Keratinocyte (primary cell): ENCODE results near the gene DYDC1. TPM values are rescaled to one million over a fixed set of nuclear protein-coding genes. Genes with fewer than 3 reads are reported as not detected.

Source experiments
- DNase-seq: peaks from one replicate; pipeline ENCODE4 v3.0.0-alpha.2; 2011; ENCODE audit warnings: low read depth, missing footprints, low spot score
- FAIRE-seq: peaks from 2 replicates; lab custom pipeline; 2011; peaks lifted over from hg19 to GRCh38; lab: Jason Lieb, UNC
- H2AFZ ChIP-seq: 2 replicates; pipeline ENCODE4 v1.6.0; 2012; ENCODE audit warnings: low read length, control low read depth, inconsistent platforms; ENCODE audit not compliant: control insufficient read depth
- H3K27ac ChIP-seq: 2 replicates; pipeline ENCODE4 v1.5.1; 2011; ENCODE audit warnings: low read length; ENCODE audit not compliant: control insufficient read depth, insufficient read depth
- H3K27me3 ChIP-seq: 3 replicates; pipeline ENCODE4 v1.6.0; 2011; ENCODE audit warnings: low read length; ENCODE audit not compliant: control insufficient read depth, insufficient read depth; ENCODE audit errors: extremely low read depth
- H3K36me3 ChIP-seq, 2 experiments: 2 replicates in 1 of 2; 3 replicates in 1 of 2; pipeline ENCODE4 v1.5.1; 2011; ENCODE audit warnings: low read length in 2 of 2, mild to moderate bottlenecking in 1 of 2; ENCODE audit not compliant: control insufficient read depth in 2 of 2, insufficient read depth in 2 of 2; ENCODE audit errors: extremely low read depth in 1 of 2
- H3K4me1 ChIP-seq: 3 replicates; pipeline ENCODE4 v1.5.1; 2011; ENCODE audit warnings: low read length; ENCODE audit not compliant: control insufficient read depth, insufficient read depth; ENCODE audit errors: extremely low read depth
- H3K4me2 ChIP-seq: 3 replicates; pipeline ENCODE4 v1.6.0; 2011; ENCODE audit warnings: low read depth, low read length; ENCODE audit not compliant: control insufficient read depth, insufficient read depth; ENCODE audit errors: extremely low read depth
- H3K4me3 ChIP-seq, 3 experiments: fragments of 200-600 bp in 1 of 3; sonication (generic) in 1 of 3; 2 replicates in 2 of 3; 3 replicates in 1 of 3; pipeline ENCODE4 v1.5.1; 2011 to 2016; ENCODE audit warnings: low read length in 3 of 3, mild to moderate bottlenecking in 3 of 3, control low read depth in 2 of 3, inconsistent platforms in 1 of 3, low read depth in 1 of 3, mixed read lengths in 1 of 3, mixed run types in 1 of 3, moderate library complexity in 1 of 3; ENCODE audit not compliant: control insufficient read depth in 2 of 3, insufficient read depth in 2 of 3; ENCODE audit errors: extremely low read depth in 1 of 3
- H3K79me2 ChIP-seq: 2 replicates; pipeline ENCODE4 v1.6.0; 2012; ENCODE audit warnings: low read length; ENCODE audit not compliant: control insufficient read depth, insufficient read depth
- H3K9ac ChIP-seq: 3 replicates; pipeline ENCODE4 v1.6.0; 2011; ENCODE audit warnings: low read length; ENCODE audit not compliant: control insufficient read depth, insufficient read depth; ENCODE audit errors: extremely low read depth
- H3K9me1 ChIP-seq: 3 replicates; pipeline ENCODE4 v1.6.0; 2011; ENCODE audit warnings: low read length; ENCODE audit not compliant: control insufficient read depth, insufficient read depth; ENCODE audit errors: extremely low read depth
- H3K9me3 ChIP-seq: 2 replicates; pipeline ENCODE4 v1.5.1; 2012; ENCODE audit warnings: low read depth, low read length; ENCODE audit not compliant: control insufficient read depth
- H4K20me1 ChIP-seq: 3 replicates; pipeline ENCODE4 v1.6.0; 2011; ENCODE audit warnings: low read length; ENCODE audit not compliant: control insufficient read depth, insufficient read depth; ENCODE audit errors: extremely low read depth
- CTCF ChIP-seq, 3 experiments: IDR thresholded peaks in 1 of 3; conservative IDR thresholded peaks in 1 of 3; optimal IDR thresholded peaks in 1 of 3; 2 replicates in 2 of 3; 3 replicates in 1 of 3; pipeline versions ENCODE3 to v1.5.1; 2011; ENCODE audit warnings: low read length in 3 of 3, mild to moderate bottlenecking in 3 of 3, moderate library complexity in 2 of 3, control low read depth in 1 of 3, inconsistent platforms in 1 of 3; ENCODE audit not compliant: insufficient read depth in 2 of 3; ENCODE audit errors: extremely low read depth in 1 of 3
- EZH2 ChIP-seq: IDR thresholded peaks from one replicate; pipeline ENCODE4 v1.6.1; 2012; ENCODE audit warnings: inconsistent platforms, mild to moderate bottlenecking, low read length, moderate library complexity
- dilution Hi-C: fragments of 300-500 bp; cut with MboI; formaldehyde crosslinking; loops from one replicate; pipeline ENCODE4 v1.7.0; 2020; ENCODE audit warnings: low sequenced_read_pairs; ENCODE audit not compliant: extremely low pct_ligation_motif_present
- polyA plus RNA-seq, 5 experiments: library from polyadenylated mRNA; depleted of rRNA in 3 of 5; stranded (reverse) in 3 of 5; stranded (forward) in 1 of 5; unstranded in 1 of 5; fragments of >200 nt; gene quantifications; 1 replicate in 1 of 5; 2 replicates in 3 of 5; 3 replicates in 1 of 5; pipeline versions ENCODE4 v1.2.1 to v1.2.3, GENCODE V29; 2011 to 2012; ENCODE audit warnings: missing spikeins in 2 of 5, low read depth in 1 of 5, low replicate concordance in 1 of 5

Gene DYDC1
- polyA plus RNA-seq, 1 donor (not counting 4 experiments of a cell fraction or from before 2014, with no cell fraction given) = not detected

- H3K27me3 ChIP-seq = no peaks in the 10 kb centered on the region
- H3K27ac ChIP-seq = no peak overlapping the region
- no peak for FAIRE-seq
- no peaks in the 10 kb centered on the region for H4K20me1 ChIP-seq
- H3K4me1 ChIP-seq = peaks cover 27% of the 10 kb centered on the region
- H2AFZ ChIP-seq = no peak overlapping the region
- H3K9me3 ChIP-seq = no peaks in the 10 kb centered on the region
- H3K79me2 ChIP-seq = no peaks in the 10 kb centered on the region
- dilution Hi-C loops = no loop called here
- no peak for TF ChIP-seq EZH2
- no peak for TF ChIP-seq CTCF (optimal IDR thresholded peaks at IDR 0.05 in 1 of 3, IDR thresholded peaks at IDR 0.05 in 1 of 3, conservative IDR thresholded peaks at IDR 0.05 in 1 of 3; ENCODE audit: extremely low read depth in 1 of 3, insufficient read depth in 2 of 3, low read length in 3 of 3)
- H3K9ac ChIP-seq = no peak overlapping the region
- H3K36me3 ChIP-seq = no peaks in the 10 kb centered on the region
- no peak overlapping the region for H3K4me2 ChIP-seq
- no peak overlapping the region for H3K4me3 ChIP-seq
- DNase-seq = no peak
- H3K9me1 ChIP-seq = no peaks in the 10 kb centered on the region
Measured at GRCh38 chr10:80405626-80406025, 49.1 kb upstream of the DYDC1 start.

- Histone ChIP-seq H3K4me1 (peaks cover 21% of the 10 kb centered on the region), H3K27ac (no peak overlapping the region), H3K9me1 (no peaks in the 10 kb centered on the region), H3K9ac (no peak overlapping the region), H3K27me3 (no peaks in the 10 kb centered on the region), H3K4me3 (no peak overlapping the region), H3K79me2 (no peaks in the 10 kb centered on the region), H4K20me1 (no peaks in the 10 kb centered on the region), H3K4me2 (no peak overlapping the region), H3K9me3 (no peaks in the 10 kb centered on the region), H2AFZ (no peak overlapping the region), H3K36me3 (no peaks in the 10 kb centered on the region)
- no peak for DNase-seq
- no peak for TF ChIP-seq CTCF (optimal IDR thresholded peaks at IDR 0.05 in 1 of 3, IDR thresholded peaks at IDR 0.05 in 1 of 3, conservative IDR thresholded peaks at IDR 0.05 in 1 of 3; ENCODE audit: extremely low read depth in 1 of 3, insufficient read depth in 2 of 3, low read length in 3 of 3)
- dilution Hi-C loops = no loop called here
- FAIRE-seq = peak; percentile 57
Measured at GRCh38 chr10:80405035-80405434, 48.5 kb upstream of the DYDC1 start.
